H9 (cell line): Measurements from ENCODE around the gene CMTM2. TPM values are rescaled to one million over a fixed set of nuclear protein-coding genes. Genes with fewer than 3 reads are reported as not detected.

Experiments
- DNase-seq: peaks from one replicate; pipeline ENCODE4 v3.0.0-alpha.2; 2017
- H2AFZ ChIP-seq: one replicate; pipeline ENCODE4 v1.6.1; 2013; ENCODE audit warnings: mild to moderate bottlenecking, low read length, control low read depth, moderate library complexity
- H2AK5ac ChIP-seq: 2 replicates; pipeline ENCODE4 v1.6.1; 2013; ENCODE audit warnings: low read length, control low read depth, mixed read lengths; ENCODE audit not compliant: insufficient read length
- H2BK120ac ChIP-seq: one replicate; pipeline ENCODE4 v1.6.1; 2013; ENCODE audit warnings: low read depth, mild to moderate bottlenecking, low read length, control low read depth, inconsistent platforms; ENCODE audit not compliant: poor library complexity, severe bottlenecking
- H2BK12ac ChIP-seq: 2 replicates; pipeline ENCODE4 v1.6.1; 2013; ENCODE audit warnings: low read length, control low read depth, mixed read lengths, low read depth; ENCODE audit not compliant: insufficient read length
- H2BK15ac ChIP-seq: 2 replicates; pipeline ENCODE4 v1.6.1; 2013; ENCODE audit warnings: low read depth, low read length, control low read depth
- H2BK20ac ChIP-seq: one replicate; pipeline ENCODE4 v1.6.1; 2013; ENCODE audit warnings: low read depth, mild to moderate bottlenecking, low read length, control low read depth, inconsistent platforms; ENCODE audit not compliant: poor library complexity, severe bottlenecking
- H2BK5ac ChIP-seq: 2 replicates; pipeline ENCODE4 v1.6.1; 2013; ENCODE audit warnings: low read length, control low read depth, mixed read lengths; ENCODE audit not compliant: insufficient read length
- H3K14ac ChIP-seq: 2 replicates; pipeline ENCODE4 v1.6.1; 2013; ENCODE audit warnings: low read length, control low read depth; ENCODE audit not compliant: insufficient read depth
- H3K18ac ChIP-seq: 2 replicates; pipeline ENCODE4 v1.6.1; 2013; ENCODE audit warnings: low read depth, mild to moderate bottlenecking, mixed read lengths, low read length, control low read depth; ENCODE audit not compliant: insufficient read length
- H3K23ac ChIP-seq: 2 replicates; pipeline ENCODE4 v1.6.1; 2013; ENCODE audit warnings: low read length, control low read depth, mixed read lengths, low read depth; ENCODE audit not compliant: insufficient read length
- H3K23me2 ChIP-seq: 2 replicates; pipeline ENCODE4 v1.6.1; 2013; ENCODE audit warnings: low read depth, mild to moderate bottlenecking, mixed read lengths, low read length, control low read depth; ENCODE audit not compliant: insufficient read length, poor library complexity, severe bottlenecking
- H3K27ac ChIP-seq: 2 replicates; pipeline ENCODE4 v1.5.1; 2013; ENCODE audit warnings: low read length, control low read depth, mixed read lengths, low read depth; ENCODE audit not compliant: insufficient read length
- H3K27me3 ChIP-seq: 2 replicates; pipeline ENCODE4 v1.6.1; 2013; ENCODE audit warnings: low read length, control low read depth, inconsistent platforms; ENCODE audit not compliant: insufficient read depth
- H3K4ac ChIP-seq: 2 replicates; pipeline ENCODE4 v1.6.1; 2013; ENCODE audit warnings: low read depth, mild to moderate bottlenecking, control low read depth, inconsistent platforms, low read length, moderate library complexity
- H3K4me1 ChIP-seq: 2 replicates; pipeline ENCODE4 v1.6.1; 2013; ENCODE audit warnings: low read length, control low read depth, inconsistent platforms; ENCODE audit not compliant: insufficient read depth
- H3K4me2 ChIP-seq: 2 replicates; pipeline ENCODE4 v1.6.1; 2013; ENCODE audit warnings: low read length, control low read depth, mixed read lengths; ENCODE audit not compliant: insufficient read length, insufficient read depth
- H3K56ac ChIP-seq: 2 replicates; pipeline ENCODE4 v1.6.1; 2013; ENCODE audit warnings: low read depth, mild to moderate bottlenecking, mixed read lengths, low read length, control low read depth; ENCODE audit not compliant: insufficient read length
- H3K79me1 ChIP-seq: 2 replicates; pipeline ENCODE4 v1.6.1; 2013; ENCODE audit warnings: low read depth, mild to moderate bottlenecking, moderate library complexity, low read length, control low read depth, inconsistent platforms; ENCODE audit not compliant: insufficient read depth, poor library complexity, severe bottlenecking
- H3K79me2 ChIP-seq: 2 replicates; pipeline ENCODE4 v1.6.1; 2013; ENCODE audit warnings: low read length, control low read depth, inconsistent platforms; ENCODE audit not compliant: insufficient read depth
- H3K9ac ChIP-seq: 2 replicates; pipeline ENCODE4 v1.6.1; 2013; ENCODE audit warnings: low read length, control low read depth, mixed read lengths; ENCODE audit not compliant: insufficient read length; ENCODE audit errors: extremely low read depth
- H3K9me3 ChIP-seq: one replicate; pipeline ENCODE4 v1.6.1; 2013; ENCODE audit warnings: low read depth, low read length, inconsistent platforms; ENCODE audit not compliant: control insufficient read depth
- H3T11ph ChIP-seq: one replicate; pipeline ENCODE4 v1.6.1; 2013; ENCODE audit warnings: mild to moderate bottlenecking, low read length, control low read depth, inconsistent platforms
- H4K20me1 ChIP-seq: one replicate; pipeline ENCODE4 v1.6.1; 2013; ENCODE audit not compliant: control insufficient read depth, insufficient read length, insufficient read depth
- H4K5ac ChIP-seq: 2 replicates; pipeline ENCODE4 v1.6.1; 2013; ENCODE audit warnings: low read depth, mild to moderate bottlenecking, mixed read lengths, low read length, control low read depth; ENCODE audit not compliant: insufficient read length
- H4K8ac ChIP-seq: replicated peaks from 2 replicates; pipeline ENCODE4 v1.6.1; 2013; ENCODE audit warnings: low read length, control low read depth, mixed read lengths, low read depth; ENCODE audit not compliant: insufficient read length
- H4K91ac ChIP-seq: 2 replicates; pipeline ENCODE4 v1.6.1; 2013; ENCODE audit warnings: low read depth, mild to moderate bottlenecking, moderate library complexity, mixed read lengths, low read length, control low read depth; ENCODE audit not compliant: insufficient read length
- H3K27ac Mint-ChIP-seq, 3 experiments: 2 replicates in 2 of 3; 3 replicates in 1 of 3; pipeline ENCODE4 v1.8.0; 2020 to 2021; ENCODE audit warnings: mixed read lengths in 3 of 3, mild to moderate bottlenecking in 1 of 3, moderate library complexity in 1 of 3
- H3K27me3 Mint-ChIP-seq: 2 replicates; pipeline ENCODE4 v1.8.0; 2021; ENCODE audit warnings: low read depth, mild to moderate bottlenecking, moderate library complexity, mixed read lengths
- H3K36me3 Mint-ChIP-seq, 3 experiments: 2 replicates in 2 of 3; 3 replicates in 1 of 3; pipeline ENCODE4 v1.8.0; 2020 to 2021; ENCODE audit warnings: low read depth in 3 of 3, mixed read lengths in 3 of 3; ENCODE audit not compliant: insufficient read depth in 1 of 3
- H3K4me1 Mint-ChIP-seq, 2 experiments: 2 replicates each; pipeline ENCODE4 v1.8.0; 2020; ENCODE audit warnings: mixed read lengths in 2 of 2
- H3K4me3 Mint-ChIP-seq, 2 experiments: 2 replicates in 1 of 2; 3 replicates in 1 of 2; pipeline ENCODE4 v1.8.0; 2020 to 2021; ENCODE audit warnings: mild to moderate bottlenecking in 2 of 2, mixed read lengths in 2 of 2, moderate library complexity in 1 of 2
- H3K9me3 Mint-ChIP-seq, 2 experiments: 2 replicates in 1 of 2; 3 replicates in 1 of 2; pipeline ENCODE4 v1.8.0; 2020; ENCODE audit warnings: mild to moderate bottlenecking in 2 of 2, mixed read lengths in 2 of 2, moderate library complexity in 1 of 2
- CTCF ChIP-seq: fragments of 200-600 bp; sonication (generic); conservative IDR thresholded peaks from 3 replicates; pipeline ENCODE4 v1.8.0; 2021; ENCODE audit warnings: antibody characterized with exemption, mild to moderate bottlenecking
- WGBS: extraction: QIAGEN DNeasy Blood & Tissue Kit; methylation state at CpG from one replicate; pipeline ENCODE4 v1.1.7; 2013; ENCODE audit warnings: missing lambda C conversion rate, low lambda C conversion rate, mixed read lengths; ENCODE audit not compliant: insufficient read length; ENCODE audit errors: extremely low coverage; 5-methylcytosine and 5-hydroxymethylcytosine counted together
- total RNA-seq: library from RNA; stranded (reverse); gene quantifications from 2 replicates; pipeline ENCODE4 v1.2.1, GENCODE V29; 2021

CMTM2 gene
- total RNA-seq, 1 experiment from 2014 or later, result not detected

- no peak for TF ChIP-seq CTCF
- Mint-ChIP-seq H3K4me3 (no peak overlapping the region), H3K27ac (no peak overlapping the region), H3K4me1 (no peaks in the 10 kb centered on the region), H3K9me3 (no peaks in the 10 kb centered on the region), H3K27me3 (peaks cover 6% of the 10 kb centered on the region; the same call in 1 of the 2 replicates), H3K36me3 (no peaks in the 10 kb centered on the region)
- Histone ChIP-seq H3K4me1 (no peaks in the 10 kb centered on the region), H2BK12ac (no peak overlapping the region), H2AFZ (no peak overlapping the region), H3K56ac (no peak overlapping the region), H2BK15ac (no peak overlapping the region), H3K4me2 (no peak overlapping the region), H2BK120ac (no peak overlapping the region), H3K79me1 (no peaks in the 10 kb centered on the region), H2AK5ac (no peak overlapping the region), H2BK5ac (no peak overlapping the region), H3K79me2 (no peaks in the 10 kb centered on the region), H2BK20ac (no peak overlapping the region), H3K18ac (no peak overlapping the region), H4K20me1 (no peaks in the 10 kb centered on the region), H3K27ac (no peak overlapping the region), H3K9ac (no peak overlapping the region), H3K9me3 (no peaks in the 10 kb centered on the region), H4K5ac (no peak overlapping the region), H3K14ac (no peak overlapping the region), H3K23me2 (no peaks in the 10 kb centered on the region), H4K91ac (no peak overlapping the region), H3K27me3 (no peaks in the 10 kb centered on the region), H3T11ph (no peak overlapping the region), H3K4ac (no peak overlapping the region), H3K23ac (no peak overlapping the region), H4K8ac (no peak overlapping the region)
- WGBS, result no CpG with 5 or more reads among the region's 5 CpGs
- no peak for DNase-seq
Measured at GRCh38 chr16:66596986-66597848, 18.0 kb downstream of the CMTM2 start.
